Measurements from ENCODE around the gene SLC35C1.

DNA sequence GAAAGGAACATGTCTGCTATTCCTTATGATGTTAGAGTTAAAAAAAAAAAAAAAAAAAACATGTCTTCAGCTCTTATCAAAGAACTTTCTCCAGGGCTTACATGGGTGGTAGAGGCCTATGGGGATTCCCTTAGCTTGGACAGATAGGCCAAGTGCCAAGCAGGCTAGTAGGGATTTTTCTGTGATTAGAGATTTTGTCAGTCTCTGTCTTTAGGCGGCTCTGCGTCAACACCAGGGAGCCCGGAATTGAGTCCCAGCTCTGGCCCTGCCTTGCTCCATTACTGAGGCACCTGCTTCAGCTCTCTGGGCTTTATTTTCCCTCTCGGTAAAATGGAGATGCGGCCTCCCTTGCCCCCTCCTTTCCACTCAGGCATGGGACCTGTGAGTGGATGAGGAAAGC, 55.4 kb downstream of the SLC35C1 start:
- no peak for TF ChIP-seq RORB (CRISPR knock-in tag; IDR thresholded peaks at IDR 0.05)
- TF ChIP-seq, protein P1, sequence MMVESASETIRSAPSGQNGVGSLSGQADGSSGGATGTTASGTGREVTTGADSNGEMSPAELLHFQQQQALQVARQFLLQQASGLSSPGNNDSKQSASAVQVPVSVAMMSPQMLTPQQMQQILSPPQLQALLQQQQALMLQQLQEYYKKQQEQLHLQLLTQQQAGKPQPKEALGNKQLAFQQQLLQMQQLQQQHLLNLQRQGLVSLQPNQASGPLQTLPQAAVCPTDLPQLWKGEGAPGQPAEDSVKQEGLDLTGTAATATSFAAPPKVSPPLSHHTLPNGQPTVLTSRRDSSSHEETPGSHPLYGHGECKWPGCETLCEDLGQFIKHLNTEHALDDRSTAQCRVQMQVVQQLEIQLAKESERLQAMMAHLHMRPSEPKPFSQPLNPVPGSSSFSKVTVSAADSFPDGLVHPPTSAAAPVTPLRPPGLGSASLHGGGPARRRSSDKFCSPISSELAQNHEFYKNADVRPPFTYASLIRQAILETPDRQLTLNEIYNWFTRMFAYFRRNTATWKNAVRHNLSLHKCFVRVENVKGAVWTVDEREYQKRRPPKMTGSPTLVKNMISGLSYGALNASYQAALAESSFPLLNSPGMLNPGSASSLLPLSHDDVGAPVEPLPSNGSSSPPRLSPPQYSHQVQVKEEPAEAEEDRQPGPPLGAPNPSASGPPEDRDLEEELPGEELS (CRISPR knock-in tag; IDR thresholded peaks at IDR 0.05) = no peak
- TF ChIP-seq CREB1 (CRISPR knock-in tag; IDR thresholded peaks at IDR 0.05) = no peak
- no peak for TF ChIP-seq NFYB (CRISPR knock-in tag; conservative IDR thresholded peaks at IDR 0.05; ENCODE audit: low read depth)
- TF ChIP-seq, protein P2, sequence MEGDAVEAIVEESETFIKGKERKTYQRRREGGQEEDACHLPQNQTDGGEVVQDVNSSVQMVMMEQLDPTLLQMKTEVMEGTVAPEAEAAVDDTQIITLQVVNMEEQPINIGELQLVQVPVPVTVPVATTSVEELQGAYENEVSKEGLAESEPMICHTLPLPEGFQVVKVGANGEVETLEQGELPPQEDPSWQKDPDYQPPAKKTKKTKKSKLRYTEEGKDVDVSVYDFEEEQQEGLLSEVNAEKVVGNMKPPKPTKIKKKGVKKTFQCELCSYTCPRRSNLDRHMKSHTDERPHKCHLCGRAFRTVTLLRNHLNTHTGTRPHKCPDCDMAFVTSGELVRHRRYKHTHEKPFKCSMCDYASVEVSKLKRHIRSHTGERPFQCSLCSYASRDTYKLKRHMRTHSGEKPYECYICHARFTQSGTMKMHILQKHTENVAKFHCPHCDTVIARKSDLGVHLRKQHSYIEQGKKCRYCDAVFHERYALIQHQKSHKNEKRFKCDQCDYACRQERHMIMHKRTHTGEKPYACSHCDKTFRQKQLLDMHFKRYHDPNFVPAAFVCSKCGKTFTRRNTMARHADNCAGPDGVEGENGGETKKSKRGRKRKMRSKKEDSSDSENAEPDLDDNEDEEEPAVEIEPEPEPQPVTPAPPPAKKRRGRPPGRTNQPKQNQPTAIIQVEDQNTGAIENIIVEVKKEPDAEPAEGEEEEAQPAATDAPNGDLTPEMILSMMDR (IDR thresholded peaks at IDR 0.05) = no peak
- TF ChIP-seq, protein P3, sequence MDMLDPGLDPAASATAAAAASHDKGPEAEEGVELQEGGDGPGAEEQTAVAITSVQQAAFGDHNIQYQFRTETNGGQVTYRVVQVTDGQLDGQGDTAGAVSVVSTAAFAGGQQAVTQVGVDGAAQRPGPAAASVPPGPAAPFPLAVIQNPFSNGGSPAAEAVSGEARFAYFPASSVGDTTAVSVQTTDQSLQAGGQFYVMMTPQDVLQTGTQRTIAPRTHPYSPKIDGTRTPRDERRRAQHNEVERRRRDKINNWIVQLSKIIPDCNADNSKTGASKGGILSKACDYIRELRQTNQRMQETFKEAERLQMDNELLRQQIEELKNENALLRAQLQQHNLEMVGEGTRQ (CRISPR knock-in tag; IDR thresholded peaks at IDR 0.05) = no peak
- no peak for TF ChIP-seq CREM (CRISPR knock-in tag; IDR thresholded peaks at IDR 0.05)
- TF ChIP-seq TP53 (CRISPR knock-in tag; IDR thresholded peaks at IDR 0.05) = no peak
- TF ChIP-seq, protein P4, sequence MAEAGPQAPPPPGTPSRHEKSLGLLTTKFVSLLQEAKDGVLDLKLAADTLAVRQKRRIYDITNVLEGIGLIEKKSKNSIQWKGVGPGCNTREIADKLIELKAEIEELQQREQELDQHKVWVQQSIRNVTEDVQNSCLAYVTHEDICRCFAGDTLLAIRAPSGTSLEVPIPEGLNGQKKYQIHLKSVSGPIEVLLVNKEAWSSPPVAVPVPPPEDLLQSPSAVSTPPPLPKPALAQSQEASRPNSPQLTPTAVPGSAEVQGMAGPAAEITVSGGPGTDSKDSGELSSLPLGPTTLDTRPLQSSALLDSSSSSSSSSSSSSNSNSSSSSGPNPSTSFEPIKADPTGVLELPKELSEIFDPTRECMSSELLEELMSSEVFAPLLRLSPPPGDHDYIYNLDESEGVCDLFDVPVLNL (CRISPR knock-in tag; IDR thresholded peaks at IDR 0.05; ENCODE audit: borderline replicate concordance, low read depth) = no peak
- no peak for TF ChIP-seq OVOL2 (CRISPR knock-in tag; IDR thresholded peaks at IDR 0.05; ENCODE audit: borderline replicate concordance)

All from WTC11 (cell line).